Thyroid gland (tissue), 4 donors: ENCODE measurements around the gene NPNT. TPM values are rescaled to one million over a fixed set of nuclear protein-coding genes. Genes with fewer than 3 reads are reported as not detected.
A peak's percentile ranks its signal among the peaks of the same experiment; 100 is the strongest.

ENCODE experiments used
- DNase-seq, 2 donors: peaks; one replicate each; pipeline ENCODE4 v3.0.0-alpha.2; 2019
- H3K27ac ChIP-seq, 3 donors: fragments of 200-600 bp; sonication (generic); 1 replicate in 2 of 3; 2 replicates in 1 of 3; pipeline ENCODE4 v1.5.1; 2016 to 2019; ENCODE audit warnings: mild to moderate bottlenecking in 1 of 3, moderate library complexity in 1 of 3
- H3K27me3 ChIP-seq: fragments of 200-600 bp; sonication (generic); one replicate; pipeline ENCODE4 v1.5.1; 2019
- H3K36me3 ChIP-seq, 2 donors: fragments of 200-600 bp; sonication (generic); one replicate each; pipeline ENCODE4 v1.5.1; 2016 to 2019
- H3K4me1 ChIP-seq, 2 donors: fragments of 200-600 bp; sonication (generic); one replicate each; pipeline ENCODE4 v1.5.1; 2017 to 2019
- H3K4me3 ChIP-seq, 3 donors: fragments of 200-600 bp; sonication (generic); replicated peaks in 1 of 3; 1 replicate in 2 of 3; 2 replicates in 1 of 3; pipeline ENCODE4 v1.5.1; 2016; ENCODE audit warnings: mild to moderate bottlenecking in 1 of 3
- H3K9me3 ChIP-seq: fragments of 200-600 bp; sonication (generic); one replicate; pipeline ENCODE4 v1.5.1; 2017
- POLR2A ChIP-seq, 2 donors: fragments of 450-650 bp; IDR thresholded peaks; one replicate each; pipeline ENCODE4 v1.6.1; 2017; ENCODE audit warnings: antibody characterized with exemption in 2 of 2, mild to moderate bottlenecking in 2 of 2, moderate library complexity in 1 of 2
- WGBS, 2 donors: methylation state at CpG; one replicate each; pipeline ENCODE4 v1.1.5; 2017; 5-methylcytosine and 5-hydroxymethylcytosine counted together
- intact Hi-C: fragments of 100-400 bp; cut with DNase I; formaldehyde crosslinking; loops from one replicate; pipeline ENCODE4 v1.15.1; 2023
- total RNA-seq, 4 donors: library from RNA; depleted of rRNA; stranded (reverse); fragments of >200 nt; gene quantifications; one replicate each; pipeline ENCODE4 v1.2.3, GENCODE V29; 2016
- TF ChIP-seq, protein P1 (sequence below), 6 experiments: fragments of 200-600 bp in 3 of 6; fragments of 450-650 bp in 3 of 6; sonication (generic) in 3 of 6; IDR thresholded peaks; one replicate each; pipeline ENCODE4 v1.5.1; 2016 to 2019; ENCODE audit warnings: antibody characterized with exemption in 6 of 6, mild to moderate bottlenecking in 2 of 6, inconsistent platforms in 1 of 6, moderate library complexity in 1 of 6

NPNT gene
- total RNA-seq, 4 donors from 2014 or later = 630 to 907 (median 817) TPM

DNA sequence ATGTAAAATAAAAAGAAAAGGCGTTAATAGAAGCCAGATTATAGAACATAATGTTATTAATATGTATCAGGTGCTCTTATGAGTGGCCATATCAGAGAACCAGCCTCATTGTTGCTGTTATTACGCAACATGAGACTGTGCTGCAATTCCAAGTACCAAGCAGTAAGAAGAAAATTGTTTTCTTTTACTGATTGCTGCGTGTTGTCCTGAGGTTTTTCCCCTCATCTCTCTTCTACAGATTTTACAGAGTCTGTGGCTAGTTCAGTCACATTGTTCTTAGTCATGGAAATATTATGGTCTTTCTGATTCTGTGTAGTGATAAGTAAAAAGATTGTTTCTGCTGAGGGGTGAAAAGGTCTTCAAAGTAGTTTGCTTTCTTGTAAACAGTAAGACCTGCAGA, 55.9 kb downstream of the NPNT start:
- TF ChIP-seq, protein P1, sequence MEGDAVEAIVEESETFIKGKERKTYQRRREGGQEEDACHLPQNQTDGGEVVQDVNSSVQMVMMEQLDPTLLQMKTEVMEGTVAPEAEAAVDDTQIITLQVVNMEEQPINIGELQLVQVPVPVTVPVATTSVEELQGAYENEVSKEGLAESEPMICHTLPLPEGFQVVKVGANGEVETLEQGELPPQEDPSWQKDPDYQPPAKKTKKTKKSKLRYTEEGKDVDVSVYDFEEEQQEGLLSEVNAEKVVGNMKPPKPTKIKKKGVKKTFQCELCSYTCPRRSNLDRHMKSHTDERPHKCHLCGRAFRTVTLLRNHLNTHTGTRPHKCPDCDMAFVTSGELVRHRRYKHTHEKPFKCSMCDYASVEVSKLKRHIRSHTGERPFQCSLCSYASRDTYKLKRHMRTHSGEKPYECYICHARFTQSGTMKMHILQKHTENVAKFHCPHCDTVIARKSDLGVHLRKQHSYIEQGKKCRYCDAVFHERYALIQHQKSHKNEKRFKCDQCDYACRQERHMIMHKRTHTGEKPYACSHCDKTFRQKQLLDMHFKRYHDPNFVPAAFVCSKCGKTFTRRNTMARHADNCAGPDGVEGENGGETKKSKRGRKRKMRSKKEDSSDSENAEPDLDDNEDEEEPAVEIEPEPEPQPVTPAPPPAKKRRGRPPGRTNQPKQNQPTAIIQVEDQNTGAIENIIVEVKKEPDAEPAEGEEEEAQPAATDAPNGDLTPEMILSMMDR (IDR thresholded peaks at IDR 0.05) = no peak
- no peak for TF ChIP-seq POLR2A (IDR thresholded peaks at IDR 0.05)
- WGBS, 2 donors = 68 to 71% methylated on average over 3 of the region's 3 CpGs
- Histone ChIP-seq H3K4me3 (no peak overlapping the region), H3K36me3 (peaks cover 0 to 7% of the 10 kb centered on the region in 2 donors), H3K27me3 (no peaks in the 10 kb centered on the region), H3K9me3 (no peaks in the 10 kb centered on the region), H3K27ac (no peak overlapping the region), H3K4me1 (peaks cover 11 to 26% of the 10 kb centered on the region in 2 donors)
- intact Hi-C loops = no loop called here
- no peak for DNase-seq

DNA sequence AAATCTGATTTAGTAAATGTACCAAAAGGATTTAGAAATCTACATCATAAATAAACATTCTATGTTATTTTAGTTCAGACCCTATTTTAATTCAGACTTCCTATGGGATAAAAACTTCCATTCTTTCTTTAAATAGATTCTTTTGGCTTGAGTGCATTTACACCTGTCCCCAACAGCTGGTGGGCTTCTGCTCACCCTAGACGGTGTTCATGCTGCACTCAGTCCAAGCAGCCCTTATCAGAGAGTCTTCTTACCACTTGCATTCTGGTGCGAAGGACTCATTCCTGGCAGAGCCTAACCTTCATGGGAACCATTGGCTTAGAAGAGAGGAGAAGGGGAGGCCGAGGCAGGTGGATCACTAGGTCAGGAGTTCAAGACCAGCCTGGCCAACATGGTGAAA, 57.3 kb downstream of the NPNT start:
- no peak for DNase-seq
- Histone ChIP-seq H3K27me3 (no peaks in the 10 kb centered on the region), H3K4me3 (no peak overlapping the region), H3K4me1 (peaks cover 21 to 27% of the 10 kb centered on the region in 2 donors), H3K9me3 (no peaks in the 10 kb centered on the region), H3K36me3 (no peaks in the 10 kb centered on the region), H3K27ac (no peak overlapping the region)
- TF ChIP-seq, protein P1 (IDR thresholded peaks at IDR 0.05) = no peak
- TF ChIP-seq POLR2A (IDR thresholded peaks at IDR 0.05) = no peak
- 85 to 94% methylated on average over 3 of the region's 3 CpGs for WGBS, 2 donors
- intact Hi-C loops = no loop called here

DNA sequence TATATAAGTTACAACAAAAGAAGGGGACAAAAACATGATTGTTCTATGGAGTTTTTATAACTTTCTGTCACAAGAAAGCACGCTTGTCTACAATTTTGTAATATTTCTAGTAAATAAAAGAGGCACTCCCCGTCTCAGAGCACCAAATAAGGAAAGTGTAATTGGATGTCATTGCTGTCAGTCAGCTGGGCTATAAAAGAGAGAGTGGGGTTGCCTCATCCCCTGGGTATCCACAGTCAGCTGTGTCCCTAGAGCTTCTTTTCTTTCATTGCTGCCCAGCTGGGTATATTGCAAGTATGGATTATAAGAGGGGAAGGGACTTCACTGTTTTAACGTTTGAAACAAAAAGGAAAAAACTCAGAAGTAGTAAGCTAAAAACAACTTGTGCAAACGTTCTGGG, 61.3 kb downstream of the NPNT start:
- H3K27me3 ChIP-seq = no peaks in the 10 kb centered on the region
- no peaks in the 10 kb centered on the region for H3K9me3 ChIP-seq
- TF ChIP-seq, protein P1 (IDR thresholded peaks at IDR 0.05) = no peak
- no peak overlapping the region for H3K4me3 ChIP-seq
- intact Hi-C loops = no loop called here
- WGBS, 2 donors = 47 to 58% methylated on average over 4 of the region's 4 CpGs
- peaks cover 16 to 22% of the 10 kb centered on the region in 2 donors for H3K36me3 ChIP-seq
- H3K27ac ChIP-seq = peak overlapping the region in 2 of 3 donors; percentile 2 to 18
- DNase-seq = no peak
- H3K4me1 ChIP-seq = peaks cover 14 to 17% of the 10 kb centered on the region in 2 donors

DNA sequence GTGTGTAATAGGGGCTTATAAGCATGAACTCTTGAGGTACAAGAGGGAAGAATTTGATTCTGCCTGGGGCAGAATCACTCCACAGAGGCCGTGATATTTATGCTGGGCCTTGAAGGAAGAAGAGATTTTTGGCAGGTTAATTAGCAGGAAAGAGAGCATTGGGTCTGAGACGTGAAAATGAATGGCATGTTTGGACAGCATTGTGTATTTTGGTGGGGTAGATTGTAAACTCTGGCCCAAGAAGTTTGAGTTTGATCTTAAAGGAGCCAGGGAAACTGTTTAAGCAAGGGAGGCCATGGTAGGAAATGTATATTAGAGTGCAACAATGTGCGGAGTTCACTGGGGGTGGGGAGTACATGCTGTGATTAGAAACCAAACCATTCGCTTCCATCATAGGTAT, 62.4 kb downstream of the NPNT start:
- Histone ChIP-seq H3K9me3 (no peaks in the 10 kb centered on the region), H3K27ac (no peak overlapping the region), H3K4me1 (peaks cover 9 to 17% of the 10 kb centered on the region in 2 donors), H3K27me3 (no peaks in the 10 kb centered on the region), H3K36me3 (peaks cover 16 to 25% of the 10 kb centered on the region in 2 donors), H3K4me3 (no peak overlapping the region)
- no peak for TF ChIP-seq POLR2A (IDR thresholded peaks at IDR 0.05)
- intact Hi-C loops = no loop called here
- WGBS, 2 donors = 79% methylated on average over 4 of the region's 4 CpGs
- no peak for DNase-seq

DNA sequence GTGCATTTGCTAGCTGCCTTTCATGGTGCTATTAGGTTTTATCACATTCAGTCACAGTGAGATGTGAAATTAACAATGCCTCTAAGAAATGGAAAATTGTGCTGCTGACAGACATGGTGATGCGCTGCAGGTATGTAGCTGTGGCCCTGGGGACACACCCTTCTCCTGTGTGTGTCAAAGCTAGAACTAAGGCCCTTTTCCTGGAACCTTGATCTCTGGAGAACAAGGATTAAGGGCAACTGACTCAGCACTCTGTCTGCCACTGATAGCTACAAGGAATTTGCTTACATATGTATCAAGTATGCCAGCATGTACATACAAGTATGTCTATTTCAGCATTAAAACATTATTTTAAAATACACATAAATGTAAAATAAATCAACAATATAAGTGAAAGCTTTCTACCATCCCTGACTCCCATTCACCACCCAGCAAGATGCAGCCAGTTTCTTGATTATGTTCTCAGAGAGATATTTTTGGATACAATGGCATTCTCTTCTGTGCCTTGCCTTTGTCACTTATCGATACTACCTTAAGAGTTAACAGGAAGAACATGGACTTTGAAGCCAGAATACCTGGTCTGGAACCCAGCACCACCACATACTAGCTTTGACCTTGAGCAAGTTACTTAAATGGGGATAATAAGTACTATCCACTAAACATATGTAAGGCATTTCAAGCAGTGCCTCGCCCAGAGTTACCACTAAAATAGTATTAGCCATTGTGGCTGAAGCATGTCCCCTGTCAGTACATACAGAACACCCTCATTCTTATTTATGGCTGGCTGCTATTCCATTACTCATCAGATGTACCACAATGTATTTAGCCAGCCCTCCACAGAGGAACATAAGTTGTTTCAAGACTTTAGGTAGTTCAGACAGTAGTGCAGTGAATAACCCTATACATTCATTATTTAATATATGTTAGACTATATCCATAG, 68.5 kb downstream of the NPNT start:
- H3K4me1 ChIP-seq = peaks cover 0 to 7% of the 10 kb centered on the region in 2 donors
- no peaks in the 10 kb centered on the region for H3K9me3 ChIP-seq
- H3K4me3 ChIP-seq = no peak overlapping the region
- peaks cover 32 to 43% of the 10 kb centered on the region in 2 donors for H3K36me3 ChIP-seq
- WGBS, 2 donors = 90 to 94% methylated on average over 3 of the region's 3 CpGs
- TF ChIP-seq POLR2A (IDR thresholded peaks at IDR 0.05) = no peak
- TF ChIP-seq, protein P1 (IDR thresholded peaks at IDR 0.05) = no peak
- H3K27me3 ChIP-seq = no peaks in the 10 kb centered on the region
- no peak overlapping the region for H3K27ac ChIP-seq
- intact Hi-C loops = no loop called here
- no peak for DNase-seq
